Spinal cord (tissue), 10 donors: ENCODE measurements around the gene PKM. TPM values are rescaled to one million over a fixed set of nuclear protein-coding genes. Genes with fewer than 3 reads are reported as not detected.

ENCODE experiments used
- DNase-seq, 6 donors: peaks; one replicate each; pipeline versions ENCODE4 v3.0.0 to v3.0.0-alpha.2; 2013 to 2015; ENCODE audit warnings: low spot score in 6 of 6, low read depth in 4 of 6
- H3K27ac ChIP-seq: one replicate; pipeline ENCODE4 v1.5.1; 2013; ENCODE audit warnings: low read depth, low read length, control low read depth
- H3K27me3 ChIP-seq: one replicate; pipeline ENCODE4 v1.6.1; 2013; ENCODE audit warnings: low read length; ENCODE audit not compliant: control insufficient read depth, insufficient read depth
- H3K36me3 ChIP-seq: one replicate; pipeline ENCODE4 v1.6.1; 2013; ENCODE audit warnings: low read length; ENCODE audit not compliant: control insufficient read depth, insufficient read depth
- H3K4me1 ChIP-seq: one replicate; pipeline ENCODE4 v1.6.1; 2013; ENCODE audit warnings: low read length; ENCODE audit not compliant: control insufficient read depth, insufficient read depth
- H3K4me3 ChIP-seq: one replicate; pipeline ENCODE4 v1.5.1; 2013; ENCODE audit warnings: low read depth, low read length, control low read depth
- H3K9me3 ChIP-seq: one replicate; pipeline ENCODE4 v1.6.1; 2013; ENCODE audit warnings: low read length; ENCODE audit not compliant: control insufficient read depth, insufficient read depth
- WGBS: methylation state at CpG from one replicate; pipeline ENCODE4 v1.1.5; 2013; ENCODE audit warnings: missing lambda C conversion rate; ENCODE audit not compliant: insufficient coverage; 5-methylcytosine and 5-hydroxymethylcytosine counted together
- polyA plus RNA-seq, 2 donors: library from polyadenylated mRNA; unstranded; fragments of 120-200 nt; gene quantifications; one replicate each; pipeline ENCODE4 v1.2.1, GENCODE V29; 2013; ENCODE audit not compliant: insufficient read length in 2 of 2
- total RNA-seq, 2 donors: library from RNA; depleted of rRNA in 1 of 2; stranded (reverse); fragments of 120-200 nt in 1 of 2; fragments of >200 nt in 1 of 2; gene quantifications; one replicate each; pipeline versions ENCODE4 v1.2.3 to v1.2.4, GENCODE V29; 2013 to 2014
- donor health status: healthy.

Gene PKM
- total and polyA plus RNA-seq, 4 donors, result 461 to 718 (median 647) TPM

GRCh38 chr15:72197460-72198355 lies 33.3 kb downstream of the PKM start, which contains the start of gene GRAMD2A:
Gene GRAMD2A, minus strand, starts transcription at chr15:72197787.
- Histone ChIP-seq H3K4me1 (peaks cover 32% of the 10 kb centered on the region), H3K27me3 (peaks cover 29% of the 10 kb centered on the region), H3K9me3 (no peaks in the 10 kb centered on the region), H3K36me3 (peaks cover 45% of the 10 kb centered on the region), H3K4me3 (peak within 1 kb of the TSS; percentile 38), H3K27ac (no peak within 1 kb of the TSS)
- DNase-seq, result no peak
- WGBS, result 6% methylated on average over 66 of the region's 83 CpGs

GRCh38 chr15:72197041-72197459 lies 33.9 kb downstream of the PKM start:
- Histone ChIP-seq H3K9me3 (no peaks in the 10 kb centered on the region), H3K4me1 (peaks cover 25% of the 10 kb centered on the region), H3K36me3 (peaks cover 38% of the 10 kb centered on the region), H3K27me3 (peaks cover 29% of the 10 kb centered on the region), H3K27ac (no peak overlapping the region), H3K4me3 (peak overlapping the region; percentile 38)
- DNase-seq, result no peak
- 7% methylated on average over 35 of the region's 35 CpGs for WGBS

DNA sequence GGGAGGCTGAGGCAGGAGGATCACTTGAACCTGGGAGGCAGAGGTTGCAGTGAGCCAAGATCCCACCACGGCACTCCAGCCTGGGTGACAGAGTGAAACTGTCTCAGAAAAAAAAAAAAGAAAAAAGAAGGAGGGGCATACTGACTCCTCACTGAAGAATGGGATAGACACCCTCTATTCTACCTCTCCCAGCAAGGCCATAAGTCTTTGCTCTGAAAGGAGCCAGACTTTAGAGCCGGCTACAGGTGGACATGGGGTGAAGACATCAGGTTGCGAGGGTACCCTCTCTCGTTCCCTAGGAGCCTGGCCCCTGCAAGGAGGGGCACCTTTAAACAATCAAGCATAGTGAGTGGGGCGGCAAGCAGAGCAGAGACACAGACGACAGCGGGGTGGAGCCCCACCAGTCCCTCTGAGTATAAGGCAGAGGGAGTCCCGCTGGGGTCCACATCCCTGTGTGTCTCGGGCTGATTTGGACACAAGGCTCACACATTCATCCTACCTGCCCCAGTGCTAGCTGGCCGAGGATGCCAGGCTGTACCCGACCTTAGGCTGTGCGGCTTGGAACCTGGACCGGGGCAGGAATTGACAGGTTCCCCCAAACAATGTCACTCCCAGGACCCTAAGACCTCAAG lies 34.5 kb downstream of the PKM start:
- H3K27ac ChIP-seq, result no peak overlapping the region
- peaks cover 34% of the 10 kb centered on the region for H3K36me3 ChIP-seq
- H3K4me3 ChIP-seq, result peak overlapping the region; percentile 38
- 55% methylated on average over 12 of the region's 13 CpGs for WGBS
- peaks cover 22% of the 10 kb centered on the region for H3K4me1 ChIP-seq
- peaks cover 29% of the 10 kb centered on the region for H3K27me3 ChIP-seq
- H3K9me3 ChIP-seq, result no peaks in the 10 kb centered on the region
- DNase-seq, result no peak

DNA sequence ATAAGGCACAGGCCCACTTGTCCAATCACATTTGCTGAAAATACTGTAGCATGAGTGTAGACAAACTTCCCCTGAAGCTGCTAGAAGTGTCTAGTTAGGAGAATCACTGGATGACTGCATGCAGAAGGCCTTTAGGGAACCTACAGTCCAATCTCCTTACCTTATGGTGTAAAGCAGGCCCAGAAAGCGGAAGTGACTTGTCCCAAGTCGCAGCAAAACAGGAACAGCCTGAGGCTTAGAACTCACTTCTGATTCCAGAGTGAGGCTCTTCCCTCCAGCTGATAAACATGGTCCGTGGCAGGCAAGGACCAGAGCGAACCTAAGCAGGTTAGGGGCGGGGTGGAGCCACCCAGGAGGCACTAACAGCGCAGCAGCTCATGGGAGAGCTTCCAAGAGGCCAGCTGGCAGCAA lies 35.9 kb downstream of the PKM start:
- Histone ChIP-seq H3K27ac (no peak overlapping the region), H3K4me1 (peaks cover 10% of the 10 kb centered on the region), H3K4me3 (no peak overlapping the region), H3K27me3 (peaks cover 32% of the 10 kb centered on the region), H3K9me3 (no peaks in the 10 kb centered on the region), H3K36me3 (peaks cover 20% of the 10 kb centered on the region)
- no peak for DNase-seq
- 74% methylated on average over 6 of the region's 6 CpGs for WGBS

DNA sequence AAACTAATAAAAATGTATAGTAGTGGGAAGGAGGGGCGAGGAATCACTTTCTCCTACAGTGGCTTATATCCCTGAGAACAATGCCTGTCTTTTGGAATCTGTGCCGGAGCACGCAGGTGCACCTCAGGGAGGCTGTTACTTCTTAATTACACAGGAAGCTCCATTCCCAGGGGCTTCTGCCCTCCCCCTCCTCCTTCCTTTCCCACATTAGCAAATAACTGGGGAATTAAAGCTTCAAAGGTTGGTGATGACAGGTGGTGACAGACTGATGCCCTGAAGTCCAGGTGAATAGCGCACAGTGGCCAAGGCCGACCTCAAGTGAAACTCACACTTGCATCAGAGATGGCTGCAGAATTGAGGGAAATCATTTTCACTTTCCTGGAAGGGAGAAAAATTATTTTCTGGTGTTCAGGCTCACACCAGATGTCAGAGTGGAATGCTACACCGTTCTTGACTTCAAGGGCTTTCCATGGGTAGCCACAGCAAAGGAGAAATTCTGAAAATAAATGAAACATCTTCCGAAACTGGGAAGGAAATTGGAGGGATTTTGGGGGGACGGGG lies 37.1 kb downstream of the PKM start:
- H3K4me1 ChIP-seq, result peaks cover 10% of the 10 kb centered on the region
- 73% methylated on average over 3 of the region's 8 CpGs for WGBS
- no peak overlapping the region for H3K4me3 ChIP-seq
- peak in 1 of 6 donors; percentile 24 for DNase-seq
- no peaks in the 10 kb centered on the region for H3K9me3 ChIP-seq
- peaks cover 9% of the 10 kb centered on the region for H3K36me3 ChIP-seq
- peaks cover 30% of the 10 kb centered on the region for H3K27me3 ChIP-seq
- no peak overlapping the region for H3K27ac ChIP-seq

- Histone ChIP-seq H3K4me3 (no peak overlapping the region), H3K27me3 (peaks cover 21% of the 10 kb centered on the region), H3K4me1 (peaks cover 10% of the 10 kb centered on the region), H3K36me3 (no peaks in the 10 kb centered on the region), H3K9me3 (no peaks in the 10 kb centered on the region), H3K27ac (no peak overlapping the region)
- peak in 1 of 6 donors; percentile 56 for DNase-seq
- WGBS, result no CpG with 5 or more reads among the region's 3 CpGs
These were observed 38.6 kb downstream of the PKM start for GRCh38 chr15:72192416-72192815.

GRCh38 chr15:72189250-72189902 lies 41.6 kb downstream of the PKM start:
- Histone ChIP-seq H3K9me3 (no peaks in the 10 kb centered on the region), H3K27me3 (peaks cover 6% of the 10 kb centered on the region), H3K36me3 (no peaks in the 10 kb centered on the region), H3K4me3 (no peak overlapping the region), H3K4me1 (peaks cover 3% of the 10 kb centered on the region), H3K27ac (no peak overlapping the region)
- 88% methylated on average over 1 of the region's 2 CpGs for WGBS
- DNase-seq, result no peak

DNA sequence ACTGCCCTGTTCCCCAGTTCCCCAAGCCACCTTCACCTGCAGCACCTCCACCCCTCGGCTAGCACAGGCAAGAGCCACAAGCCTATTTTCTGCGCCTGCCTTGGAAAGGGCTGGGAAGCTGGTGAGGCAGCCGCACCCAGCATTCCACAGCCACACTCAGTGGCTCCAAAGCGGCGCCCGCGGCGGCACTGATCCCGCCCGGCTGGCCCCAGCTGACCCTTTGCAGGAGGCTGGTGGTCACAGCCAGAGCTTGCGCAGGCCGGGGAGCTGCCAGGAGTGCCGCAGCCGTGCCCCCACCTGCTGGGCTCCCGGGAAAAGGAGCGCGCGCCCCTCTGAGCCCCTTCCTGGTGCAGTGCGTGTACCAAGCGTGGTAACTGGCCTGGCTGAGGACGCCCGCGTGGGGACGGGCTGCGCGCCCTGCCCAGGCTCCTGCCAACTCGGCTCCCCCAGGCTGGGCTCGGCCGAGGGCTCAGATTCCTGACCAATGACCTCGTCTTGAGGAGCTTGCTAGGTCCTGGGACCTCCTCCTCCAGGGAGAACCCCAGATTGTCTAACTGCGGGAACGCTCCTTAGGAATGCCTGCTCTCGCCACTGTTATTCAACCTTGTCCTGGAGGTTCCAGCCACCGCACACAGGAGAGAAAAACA lies 46.7 kb downstream of the PKM start:
- no peak for DNase-seq
- Histone ChIP-seq H3K4me3 (peak overlapping the region; percentile 16), H3K36me3 (no peaks in the 10 kb centered on the region), H3K27ac (no peak overlapping the region), H3K4me1 (peaks cover 37% of the 10 kb centered on the region), H3K27me3 (peaks cover 15% of the 10 kb centered on the region), H3K9me3 (no peaks in the 10 kb centered on the region)
- 2% methylated on average over 30 of the region's 34 CpGs for whole genome bisulfite sequencing

- H3K4me1 ChIP-seq, result peaks cover 42% of the 10 kb centered on the region
- DNase-seq, result no peak
- H3K4me3 ChIP-seq, result peak overlapping the region; percentile 16
- H3K36me3 ChIP-seq, result no peaks in the 10 kb centered on the region
- no peak overlapping the region for H3K27ac ChIP-seq
- no peaks in the 10 kb centered on the region for H3K9me3 ChIP-seq
- H3K27me3 ChIP-seq, result peaks cover 15% of the 10 kb centered on the region
- 40% methylated on average over 1 of the region's 12 CpGs for WGBS
These were observed 47.2 kb downstream of the PKM start for GRCh38 chr15:72183781-72184164.
